ENCODE measurements around the gene GSTA2.

DNA sequence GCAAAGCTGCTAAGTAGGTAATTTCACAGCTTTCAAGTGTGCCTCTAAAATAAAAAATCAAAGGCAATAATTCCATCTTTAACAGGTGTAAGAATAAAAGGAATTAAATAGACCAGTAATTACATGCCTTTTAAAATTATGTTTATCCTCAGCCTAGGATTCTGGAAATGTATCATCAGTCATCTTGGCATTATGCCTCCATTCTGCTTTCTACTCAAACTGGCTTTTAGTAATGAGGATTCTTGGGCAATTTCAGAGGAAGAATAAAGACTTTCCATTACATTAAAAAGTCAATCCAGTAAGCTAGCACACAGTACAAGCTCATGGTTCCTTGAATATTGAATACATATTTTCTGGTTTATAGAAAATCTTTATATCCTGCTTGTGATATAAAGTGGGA is 44.7 kb downstream of the GSTA2 start:
- TF ChIP-seq POLR2A (IDR thresholded peaks at IDR 0.05) = no peak
- TF ChIP-seq, protein P1, sequence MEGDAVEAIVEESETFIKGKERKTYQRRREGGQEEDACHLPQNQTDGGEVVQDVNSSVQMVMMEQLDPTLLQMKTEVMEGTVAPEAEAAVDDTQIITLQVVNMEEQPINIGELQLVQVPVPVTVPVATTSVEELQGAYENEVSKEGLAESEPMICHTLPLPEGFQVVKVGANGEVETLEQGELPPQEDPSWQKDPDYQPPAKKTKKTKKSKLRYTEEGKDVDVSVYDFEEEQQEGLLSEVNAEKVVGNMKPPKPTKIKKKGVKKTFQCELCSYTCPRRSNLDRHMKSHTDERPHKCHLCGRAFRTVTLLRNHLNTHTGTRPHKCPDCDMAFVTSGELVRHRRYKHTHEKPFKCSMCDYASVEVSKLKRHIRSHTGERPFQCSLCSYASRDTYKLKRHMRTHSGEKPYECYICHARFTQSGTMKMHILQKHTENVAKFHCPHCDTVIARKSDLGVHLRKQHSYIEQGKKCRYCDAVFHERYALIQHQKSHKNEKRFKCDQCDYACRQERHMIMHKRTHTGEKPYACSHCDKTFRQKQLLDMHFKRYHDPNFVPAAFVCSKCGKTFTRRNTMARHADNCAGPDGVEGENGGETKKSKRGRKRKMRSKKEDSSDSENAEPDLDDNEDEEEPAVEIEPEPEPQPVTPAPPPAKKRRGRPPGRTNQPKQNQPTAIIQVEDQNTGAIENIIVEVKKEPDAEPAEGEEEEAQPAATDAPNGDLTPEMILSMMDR (IDR thresholded peaks at IDR 0.05) = no peak

All from esophagus squamous epithelium (tissue), 4 donors.